Adipose tissue (tissue), 3 donors: ENCODE data around the gene MYBPC3. TPM values are rescaled to one million over a fixed set of nuclear protein-coding genes. Genes with fewer than 3 reads are reported as not detected.

Experiments used
- H3K27ac ChIP-seq: one replicate; pipeline ENCODE4 v1.5.1; 2013; ENCODE audit warnings: low read depth, low read length
- WGBS, 3 donors: extraction: QIAGEN DNeasy Blood & Tissue Kit; methylation state at CpG; one replicate each; pipeline ENCODE4 v1.1.7; 2013; 5-methylcytosine and 5-hydroxymethylcytosine counted together
- polyA plus RNA-seq, 3 donors: library from polyadenylated mRNA; stranded (reverse); fragments of 200-250 nt; gene quantifications; one replicate each; pipeline ENCODE4 v1.2.3, GENCODE V29; 2013
- donor health status: healthy with polysubstance abuse.
- donor health status: Bipolar disorder and iron deficiency.
- donor health status: healthy.

MYBPC3 gene
- polyA plus RNA-seq, 3 donors = 0.07 to 3.1 (median 0.68) TPM

DNA sequence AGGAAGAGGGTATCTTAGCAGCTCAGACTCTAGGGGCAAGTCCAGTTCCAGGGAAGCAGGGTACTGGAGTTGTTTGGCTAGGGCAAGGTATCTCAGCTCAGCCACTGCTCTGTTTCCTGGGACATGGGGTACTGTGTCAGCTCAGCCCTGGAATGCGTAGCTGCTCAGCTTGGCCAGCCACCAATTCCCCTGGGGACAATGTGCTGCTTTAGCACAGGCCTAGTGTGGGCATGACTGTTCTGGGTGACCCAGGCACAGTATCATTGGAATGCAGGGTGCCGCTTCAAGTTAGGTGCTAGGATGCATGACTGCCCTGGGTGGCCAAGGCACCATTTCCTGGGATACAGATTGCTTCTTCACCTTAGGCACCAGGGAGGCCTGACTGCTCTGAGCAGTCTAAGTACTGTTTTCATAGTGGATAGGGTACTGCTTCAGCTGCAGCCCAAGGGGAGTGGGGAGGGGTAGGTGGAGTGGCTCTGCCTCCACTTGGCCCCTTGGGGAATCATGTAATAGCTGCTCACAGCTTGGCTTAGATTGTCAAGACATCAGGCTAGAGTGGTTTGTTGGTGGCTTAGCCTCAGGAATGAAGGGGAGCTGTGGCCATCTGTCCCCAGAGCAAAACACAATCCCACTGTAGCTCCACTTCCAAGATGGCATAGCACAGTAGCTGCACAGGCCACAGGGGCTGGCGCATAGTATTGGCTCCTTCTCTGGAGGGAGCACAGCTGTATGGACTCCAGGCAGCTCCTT is 46.6 kb downstream of the MYBPC3 start:
- H3K27ac ChIP-seq = no peak overlapping the region
- WGBS, 3 donors = 87 to 92% (median 89%) methylated on average over 3 of the region's 3 CpGs

DNA sequence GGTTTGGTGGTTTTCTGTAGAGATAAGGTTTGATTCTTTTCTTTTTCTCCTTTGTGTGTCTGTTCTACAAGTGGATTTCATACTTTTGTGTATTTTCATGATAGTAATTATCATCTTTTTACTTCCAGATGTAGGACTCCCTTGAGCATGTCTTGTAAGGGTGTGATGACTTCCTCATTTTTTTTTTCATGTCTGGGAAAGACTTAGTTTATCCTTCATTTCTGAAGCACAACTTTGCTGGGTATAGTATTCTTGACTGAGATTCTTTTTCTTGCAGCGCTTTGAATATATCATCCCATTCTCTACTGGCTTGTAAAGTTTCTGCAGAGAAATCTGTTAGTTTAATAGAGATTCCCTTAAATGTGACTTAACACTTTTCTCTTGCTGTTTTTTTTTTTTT is 49.6 kb downstream of the MYBPC3 start:
- 89 to 100% (median 92%) methylated on average over 1 of the region's 1 CpG for WGBS, 3 donors
- H3K27ac ChIP-seq = no peak overlapping the region

DNA sequence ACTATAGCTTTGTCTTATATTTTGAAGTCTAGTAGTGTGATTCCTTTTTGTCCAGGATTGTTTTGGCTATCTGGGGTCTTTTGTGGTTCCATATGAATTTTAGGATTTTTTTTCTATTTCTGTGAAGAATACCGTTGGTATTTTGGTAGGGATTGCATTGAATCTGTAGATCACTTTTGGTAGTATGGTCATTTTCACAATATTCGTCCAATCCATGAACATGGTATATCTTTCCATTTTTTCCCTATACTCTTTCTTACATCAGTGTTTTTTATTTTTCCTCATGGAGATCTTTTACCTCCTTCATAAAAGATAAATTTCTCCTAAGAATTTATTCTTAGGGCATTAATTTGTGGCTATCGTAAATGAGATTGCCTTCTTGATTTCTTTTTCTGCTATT is 53.4 kb downstream of the MYBPC3 start:
- 96 to 97% (median 96%) methylated on average over 3 of the region's 3 CpGs for WGBS, 3 donors
- H3K27ac ChIP-seq = no peak overlapping the region

DNA sequence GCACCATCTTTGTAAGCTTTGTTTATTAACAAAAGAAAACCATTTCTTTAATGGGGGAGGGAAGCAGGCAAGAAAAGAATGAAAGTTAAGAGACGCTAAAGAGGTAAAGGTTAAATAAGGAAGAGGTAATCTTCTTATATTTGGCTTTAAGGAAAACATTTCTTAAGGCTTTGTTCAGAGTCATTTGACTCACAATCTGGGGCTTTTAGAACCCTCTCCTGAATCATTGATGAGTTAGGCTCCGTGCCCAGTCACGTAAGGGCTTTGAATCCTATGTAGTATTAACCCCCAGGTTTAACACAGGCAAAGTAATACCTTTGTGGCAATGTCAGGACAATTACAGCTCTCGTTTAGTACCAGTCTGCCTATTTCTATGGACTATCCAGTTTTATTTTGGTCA is 56.5 kb downstream of the MYBPC3 start:
- 91 to 96% (median 94%) methylated on average over 4 of the region's 4 CpGs for WGBS, 3 donors
- no peak overlapping the region for H3K27ac ChIP-seq

DNA sequence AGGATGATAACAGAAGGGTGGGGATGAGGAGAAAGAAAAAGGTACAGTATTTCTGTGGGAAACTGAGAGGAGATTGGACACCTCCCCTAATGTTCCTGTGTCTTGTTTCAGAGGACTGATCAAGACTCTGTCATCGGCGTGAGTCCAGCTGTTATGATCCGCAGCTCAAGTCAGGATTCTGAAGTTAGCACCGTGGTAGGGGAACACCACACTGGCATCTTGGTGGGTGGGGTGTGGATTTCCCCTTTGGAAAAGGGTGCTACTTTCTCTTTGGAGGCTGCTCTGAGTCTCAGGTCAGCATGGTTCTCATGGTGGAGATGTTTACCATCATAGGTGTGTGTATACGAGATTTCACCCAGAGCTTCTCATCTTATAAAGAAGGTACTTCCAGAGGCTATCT is 57.1 kb downstream of the MYBPC3 start:
- H3K27ac ChIP-seq = no peak overlapping the region
- whole genome bisulfite sequencing, 3 donors = 88 to 96% (median 88%) methylated on average over 5 of the region's 5 CpGs

DNA sequence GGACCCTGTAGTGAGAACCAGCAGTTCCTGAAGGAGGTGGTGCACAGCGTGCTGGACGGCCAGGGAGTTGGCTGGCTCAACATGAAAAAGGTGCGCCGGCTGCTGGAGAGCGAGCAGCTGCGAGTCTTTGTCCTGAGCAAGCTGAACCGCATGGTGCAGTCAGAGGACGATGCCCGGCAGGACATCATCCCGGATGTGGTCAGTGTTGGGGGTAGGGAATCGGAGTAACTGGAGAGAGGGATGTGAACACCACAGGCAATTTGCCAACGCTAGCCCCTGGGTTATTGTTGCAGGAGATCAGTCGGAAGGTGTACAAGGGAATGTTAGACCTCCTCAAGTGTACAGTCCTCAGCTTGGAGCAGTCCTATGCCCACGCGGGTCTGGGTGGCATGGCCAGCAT is 62.6 kb downstream of the MYBPC3 start:
- 91 to 93% (median 92%) methylated on average over 15 of the region's 15 CpGs for WGBS, 3 donors

DNA sequence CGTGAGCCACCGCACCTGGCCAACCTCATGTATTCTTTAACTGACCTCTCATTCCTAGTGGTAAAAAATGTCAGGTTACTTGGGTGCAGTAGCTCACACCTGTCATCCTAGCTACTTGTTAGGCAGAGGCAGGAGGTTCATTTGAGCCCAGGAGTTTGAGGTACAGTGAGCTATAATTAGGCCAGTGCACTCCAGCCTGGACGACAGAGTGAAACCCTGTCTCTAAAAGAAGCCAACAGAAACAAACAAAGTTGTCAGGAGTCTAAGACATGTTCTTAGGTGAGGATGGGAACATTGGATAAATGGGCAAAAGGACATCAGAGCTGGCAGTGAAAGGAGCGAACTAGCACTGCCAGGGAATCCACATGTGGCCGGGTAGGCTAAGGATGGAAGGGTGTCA is 64.4 kb downstream of the MYBPC3 start:
- H3K27ac ChIP-seq = no peak overlapping the region
- WGBS, 3 donors = 89 to 95% (median 93%) methylated on average over 5 of the region's 5 CpGs

More for the DNA sequence above, 62.6 kb downstream of the MYBPC3 start:
- no peak overlapping the region for H3K27ac ChIP-seq

DNA sequence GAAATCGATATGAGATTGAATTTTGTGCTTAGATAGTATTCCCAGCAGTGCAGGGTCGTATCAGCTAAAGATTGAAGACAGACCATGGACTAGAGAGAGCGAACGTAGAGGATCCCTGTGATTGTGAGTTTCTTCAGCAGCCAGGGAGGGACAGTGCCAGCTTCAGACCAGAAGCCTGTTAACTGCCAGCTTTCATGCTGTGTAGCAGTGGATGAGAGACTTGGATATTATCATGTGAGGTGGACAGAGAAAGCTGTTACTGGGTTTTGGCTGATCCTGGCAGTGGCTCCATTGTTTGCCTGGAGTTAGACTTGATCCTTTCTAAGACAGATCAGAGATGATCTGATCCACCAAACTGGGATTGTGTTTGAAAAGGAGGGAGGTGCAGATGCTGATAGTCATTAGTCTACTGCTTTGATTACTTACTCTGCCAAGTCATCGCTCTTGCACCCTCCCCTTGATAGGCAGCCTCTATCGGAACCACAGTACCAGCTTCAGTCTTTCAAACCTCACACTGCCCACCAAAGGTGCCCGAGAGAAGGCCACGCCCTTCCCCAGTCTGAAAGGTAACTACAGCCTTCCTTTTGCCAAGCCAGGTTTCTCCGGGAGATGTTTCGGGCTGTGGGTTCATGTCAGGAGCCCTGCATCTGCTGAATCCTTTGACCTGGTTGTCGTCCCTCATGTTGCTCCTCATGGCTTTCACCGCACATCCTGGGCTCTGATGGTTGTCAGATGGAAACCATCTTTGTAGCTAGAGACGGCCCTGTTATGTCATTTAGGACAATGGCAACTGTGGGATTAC is 66.3 kb downstream of the MYBPC3 start:
- 91 to 95% (median 93%) methylated on average over 13 of the region's 13 CpGs for WGBS, 3 donors
- no peak overlapping the region for H3K27ac ChIP-seq

DNA sequence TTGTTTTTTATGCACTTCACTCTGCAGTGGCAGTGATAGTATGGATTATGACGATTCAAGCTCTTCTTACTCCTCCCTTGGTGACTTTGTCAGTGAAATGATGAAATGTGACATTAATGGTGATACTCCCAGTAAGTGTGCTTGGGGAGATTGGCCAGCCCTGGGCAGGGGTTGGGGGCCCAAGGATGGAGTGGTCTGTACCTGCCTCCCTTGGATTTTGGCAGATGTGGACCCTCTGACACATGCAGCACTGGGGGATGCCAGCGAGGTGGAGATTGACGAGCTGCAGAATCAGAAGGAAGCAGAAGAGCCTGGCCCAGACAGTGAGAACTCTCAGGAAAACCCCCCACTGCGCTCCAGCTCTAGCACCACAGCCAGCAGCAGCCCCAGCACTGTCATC is 68.4 kb downstream of the MYBPC3 start:
- WGBS, 3 donors = 90 to 96% (median 93%) methylated on average over 4 of the region's 4 CpGs
- no peak overlapping the region for H3K27ac ChIP-seq

DNA sequence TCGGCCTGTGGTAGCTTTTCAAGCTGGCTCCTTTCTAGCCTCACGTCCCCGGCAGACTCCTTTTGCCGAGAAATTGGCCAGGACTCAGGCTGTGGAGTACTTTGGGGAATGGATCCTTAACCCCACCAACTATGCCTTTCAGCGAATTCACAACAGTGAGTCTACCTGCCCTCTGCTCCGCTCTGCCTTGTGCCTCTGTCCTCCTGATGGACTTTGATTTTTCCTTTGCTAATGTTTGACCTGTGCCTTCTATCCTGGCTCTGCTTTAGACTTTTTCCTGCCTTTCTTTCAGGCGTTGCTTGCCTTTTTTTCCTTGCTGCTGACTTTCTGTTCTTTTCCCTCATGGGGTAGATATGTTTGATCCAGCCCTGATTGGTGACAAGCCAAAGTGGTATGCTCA is 70.0 kb downstream of the MYBPC3 start:
- H3K27ac ChIP-seq = no peak overlapping the region
- WGBS, 3 donors = 92 to 94% (median 93%) methylated on average over 7 of the region's 7 CpGs

Other genes with a start within 250 kb of the MYBPC3 start
- 10 to 100 TPM; 50.7 to 79.0 (median 65.3) TPM for gene ARFGAP2, start 175.8 kb downstream of the MYBPC3 start, polyA plus RNA-seq
- 10 to 100 TPM; 11.6 to 21.9 (median 15.0) TPM for gene PACSIN3, start 166.3 kb downstream of the MYBPC3 start, polyA plus RNA-seq
- gene DDB2, start 137.7 kb downstream of the MYBPC3 start, polyA plus RNA-seq = 10 to 100 TPM; 15.3 to 24.7 (median 24.5) TPM
- gene ACP2, start 103.9 kb downstream of the MYBPC3 start, polyA plus RNA-seq = 10 to 100 TPM; 30.4 to 40.0 (median 35.9) TPM
- 100 to 1,000 TPM in 2 of 3 donors, 10 to 100 TPM in 1; 29.5 to 230 (median 119) TPM for gene NR1H3, start 94.7 kb downstream of the MYBPC3 start, polyA plus RNA-seq
- gene MADD, start 82.6 kb downstream of the MYBPC3 start, polyA plus RNA-seq = 10 to 100 TPM; 12.1 to 20.8 (median 13.8) TPM
- 10 to 100 TPM in 2 of 3 donors, 1 to 10 TPM in 1; 4.9 to 69.3 (median 49.3) TPM for gene SPI1, start 25.8 kb upstream of the MYBPC3 start, polyA plus RNA-seq
- 10 to 100 TPM; 36.4 to 42.0 (median 39.9) TPM for gene SLC39A13, start 55.9 kb upstream of the MYBPC3 start, polyA plus RNA-seq
- 100 to 1,000 TPM in 2 of 3 donors, 10 to 100 TPM in 1; 76.2 to 157 (median 134) TPM for gene PSMC3, start 73.7 kb upstream of the MYBPC3 start, polyA plus RNA-seq
- gene RAPSN, start 96.4 kb upstream of the MYBPC3 start, polyA plus RNA-seq = under 1 TPM in 2 of 3 donors, not detected in 1; 0.21 to 0.59 TPM
- 10 to 100 TPM; 15.2 to 32.3 (median 29.1) TPM for gene CELF1, start 200.4 kb upstream of the MYBPC3 start, polyA plus RNA-seq
- gene PTPMT1, start 212.9 kb upstream of the MYBPC3 start, polyA plus RNA-seq = 10 to 100 TPM; 39.0 to 75.4 (median 52.2) TPM
- gene KBTBD4, start 226.3 kb upstream of the MYBPC3 start, polyA plus RNA-seq = 1 to 10 TPM; 6.9 to 9.7 (median 9.1) TPM
- gene NDUFS3, start 226.4 kb upstream of the MYBPC3 start, polyA plus RNA-seq = 10 to 100 TPM; 63.6 to 99.6 (median 96.9) TPM
- 1 to 10 TPM in 1 of 3 donors, under 1 TPM in 1, not detected in 1; 0.43 to 1.8 TPM for gene FAM180B, start 234.0 kb upstream of the MYBPC3 start, polyA plus RNA-seq
- under 1 TPM; 0.45 to 0.74 (median 0.66) TPM for gene C1QTNF4, start 241.7 kb upstream of the MYBPC3 start, polyA plus RNA-seq